Measurements from ENCODE around the gene LAMA2. TPM values are rescaled to one million over a fixed set of nuclear protein-coding genes. Genes with fewer than 3 reads are reported as not detected.

The LAMA2 gene
- total and polyA plus RNA-seq, 2 experiments from 2014 or later = 11.1 to 57.5 TPM

GRCh38 chr6:129094147-129094546, 211.2 kb downstream of the LAMA2 start:
- Histone ChIP-seq H3K27me3 (no peaks in the 10 kb centered on the region), H3K36me3 (replicated peaks; ENCODE audit: insufficient read depth, low read depth) (no peaks in the 10 kb centered on the region), H4K20me1 (ENCODE audit: insufficient read depth, poor library complexity, severe bottlenecking) (no peaks in the 10 kb centered on the region), H3K4me2 (no peak overlapping the region), H3K9me2 (replicated peaks; ENCODE audit: insufficient read depth) (no peaks in the 10 kb centered on the region), H2AFZ (no peak overlapping the region), H3K27ac (no peak overlapping the region), H3K4me1 (ENCODE audit: insufficient read depth) (no peaks in the 10 kb centered on the region), H3K79me2 (no peaks in the 10 kb centered on the region), H3K9me3 (ENCODE audit: low read depth) (no peaks in the 10 kb centered on the region), H3K4me3 (no peak overlapping the region)
- TF ChIP-seq EZH2 (IDR thresholded peaks at IDR 0.05; ENCODE audit: borderline replicate concordance) (no peak), CTCF (IDR thresholded peaks at IDR 0.05; ENCODE audit: poor library complexity) (no peak), EZH2phosphoT487 (IDR thresholded peaks at IDR 0.05; ENCODE audit: low read depth, severe bottlenecking, unreplicated experiment) (no peak)
- WGBS (ENCODE audit: low lambda C conversion rate, missing lambda C conversion rate) = 68% methylated on average over 3 of the region's 3 CpGs
- DNase-seq (ENCODE audit: low spot score) = no peak

- TF ChIP-seq EZH2 (IDR thresholded peaks at IDR 0.05; ENCODE audit: borderline replicate concordance) (no peak), EZH2phosphoT487 (IDR thresholded peaks at IDR 0.05; ENCODE audit: low read depth, severe bottlenecking, unreplicated experiment) (no peak), CTCF (IDR thresholded peaks at IDR 0.05; ENCODE audit: poor library complexity) (no peak)
- Histone ChIP-seq H2AFZ (no peak overlapping the region), H3K4me2 (no peak overlapping the region), H4K20me1 (ENCODE audit: insufficient read depth, poor library complexity, severe bottlenecking) (no peaks in the 10 kb centered on the region), H3K9me3 (ENCODE audit: low read depth) (no peaks in the 10 kb centered on the region), H3K27me3 (no peaks in the 10 kb centered on the region), H3K4me1 (ENCODE audit: insufficient read depth) (no peaks in the 10 kb centered on the region), H3K27ac (no peak overlapping the region), H3K9me2 (replicated peaks; ENCODE audit: insufficient read depth) (no peaks in the 10 kb centered on the region), H3K79me2 (no peaks in the 10 kb centered on the region), H3K36me3 (replicated peaks; ENCODE audit: insufficient read depth, low read depth) (no peaks in the 10 kb centered on the region), H3K4me3 (no peak overlapping the region)
- 96% methylated on average over 3 of the region's 3 CpGs for WGBS (ENCODE audit: low lambda C conversion rate, missing lambda C conversion rate)
- no peak for DNase-seq (ENCODE audit: low spot score)
These were observed 213.8 kb downstream of the LAMA2 start for GRCh38 chr6:129096651-129097290.

GRCh38 chr6:129098061-129098553, 215.2 kb downstream of the LAMA2 start:
- Histone ChIP-seq H2AFZ (no peak overlapping the region), H4K20me1 (ENCODE audit: insufficient read depth, poor library complexity, severe bottlenecking) (no peaks in the 10 kb centered on the region), H3K9me3 (ENCODE audit: low read depth) (no peaks in the 10 kb centered on the region), H3K9me2 (replicated peaks; ENCODE audit: insufficient read depth) (no peaks in the 10 kb centered on the region), H3K79me2 (no peaks in the 10 kb centered on the region), H3K4me1 (ENCODE audit: insufficient read depth) (no peaks in the 10 kb centered on the region), H3K27me3 (no peaks in the 10 kb centered on the region), H3K36me3 (replicated peaks; ENCODE audit: insufficient read depth, low read depth) (no peaks in the 10 kb centered on the region), H3K4me3 (no peak overlapping the region), H3K4me2 (no peak overlapping the region), H3K27ac (no peak overlapping the region)
- no peak for DNase-seq (ENCODE audit: low spot score)
- WGBS (ENCODE audit: low lambda C conversion rate, missing lambda C conversion rate) = 91% methylated on average over 9 of the region's 9 CpGs
- TF ChIP-seq EZH2 (IDR thresholded peaks at IDR 0.05; ENCODE audit: borderline replicate concordance) (no peak), CTCF (IDR thresholded peaks at IDR 0.05; ENCODE audit: poor library complexity) (no peak), EZH2phosphoT487 (IDR thresholded peaks at IDR 0.05; ENCODE audit: low read depth, severe bottlenecking, unreplicated experiment) (no peak)
